ENCODE data around the gene SHROOM3.

DNA sequence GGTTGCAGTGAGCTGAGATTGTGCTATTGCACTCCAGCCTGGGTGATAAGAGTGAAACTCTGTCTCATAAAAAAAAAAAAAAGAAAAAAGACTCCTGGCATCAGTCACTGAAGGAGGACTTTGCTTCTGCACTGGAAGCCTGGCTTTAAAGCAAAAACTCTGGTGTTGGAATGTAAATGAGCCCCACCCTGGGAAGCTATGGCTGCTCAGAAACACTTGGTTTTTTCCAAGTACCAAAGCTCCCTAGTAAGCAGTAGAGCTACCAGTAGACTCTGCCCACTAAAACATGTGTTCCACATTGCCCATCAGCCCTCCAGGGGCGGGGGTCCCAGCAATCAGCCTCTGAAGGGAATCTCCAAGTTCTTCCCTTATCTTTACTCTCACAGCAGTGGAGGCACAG is 154.4 kb downstream of the SHROOM3 start:
- TF ChIP-seq, protein P1, sequence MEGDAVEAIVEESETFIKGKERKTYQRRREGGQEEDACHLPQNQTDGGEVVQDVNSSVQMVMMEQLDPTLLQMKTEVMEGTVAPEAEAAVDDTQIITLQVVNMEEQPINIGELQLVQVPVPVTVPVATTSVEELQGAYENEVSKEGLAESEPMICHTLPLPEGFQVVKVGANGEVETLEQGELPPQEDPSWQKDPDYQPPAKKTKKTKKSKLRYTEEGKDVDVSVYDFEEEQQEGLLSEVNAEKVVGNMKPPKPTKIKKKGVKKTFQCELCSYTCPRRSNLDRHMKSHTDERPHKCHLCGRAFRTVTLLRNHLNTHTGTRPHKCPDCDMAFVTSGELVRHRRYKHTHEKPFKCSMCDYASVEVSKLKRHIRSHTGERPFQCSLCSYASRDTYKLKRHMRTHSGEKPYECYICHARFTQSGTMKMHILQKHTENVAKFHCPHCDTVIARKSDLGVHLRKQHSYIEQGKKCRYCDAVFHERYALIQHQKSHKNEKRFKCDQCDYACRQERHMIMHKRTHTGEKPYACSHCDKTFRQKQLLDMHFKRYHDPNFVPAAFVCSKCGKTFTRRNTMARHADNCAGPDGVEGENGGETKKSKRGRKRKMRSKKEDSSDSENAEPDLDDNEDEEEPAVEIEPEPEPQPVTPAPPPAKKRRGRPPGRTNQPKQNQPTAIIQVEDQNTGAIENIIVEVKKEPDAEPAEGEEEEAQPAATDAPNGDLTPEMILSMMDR (IDR thresholded peaks at IDR 0.05) = no peak
- TF ChIP-seq EP300 (IDR thresholded peaks at IDR 0.05) = no peak

All from stomach (tissue), 4 donors.